H1 (cell line): ENCODE data around the gene FAM83G. TPM values are rescaled to one million over a fixed set of nuclear protein-coding genes. Genes with fewer than 3 reads are reported as not detected.

Experiments used
- BRCA1 ChIP-seq: IDR thresholded peaks from 2 replicates; pipeline ENCODE4 v1.6.1; 2012; ENCODE audit warnings: low read depth, low read length, improper control_type of control experiment
- GTF2F1 ChIP-seq: IDR thresholded peaks from 2 replicates; pipeline ENCODE4 v1.6.1; 2012; ENCODE audit warnings: low read depth, low read length, improper control_type of control experiment, borderline replicate concordance
- MAX ChIP-seq: IDR thresholded peaks from 2 replicates; pipeline ENCODE4 v1.6.1; 2012; ENCODE audit warnings: inconsistent platforms
- NANOG ChIP-seq: IDR thresholded peaks from 2 replicates; pipeline ENCODE4 v1.6.1; 2011; ENCODE audit warnings: low read length, low read depth, mild to moderate bottlenecking, inconsistent platforms; ENCODE audit not compliant: insufficient read depth, poor library complexity, severe bottlenecking
- RFX5 ChIP-seq: IDR thresholded peaks from 2 replicates; pipeline ENCODE4 v1.6.1; 2011; ENCODE audit warnings: low read depth, low read length, improper control_type of control experiment, borderline replicate concordance
- RXRA ChIP-seq: IDR thresholded peaks from 2 replicates; pipeline ENCODE4 v1.6.1; 2011; ENCODE audit warnings: low read depth, mild to moderate bottlenecking, low read length, moderate library complexity; ENCODE audit not compliant: insufficient read depth
- SP2 ChIP-seq: IDR thresholded peaks from 2 replicates; pipeline ENCODE4 v1.6.1; 2012; ENCODE audit warnings: mild to moderate bottlenecking, low read length, inconsistent platforms
- SUZ12 ChIP-seq: fragments of 200-600 bp; sonication (generic); IDR thresholded peaks from 2 replicates; pipeline ENCODE4 v1.6.1; 2012; ENCODE audit warnings: mild to moderate bottlenecking, inconsistent platforms, low read length, moderate library complexity, mixed read lengths
- TEAD4 ChIP-seq: IDR thresholded peaks from 2 replicates; pipeline ENCODE4 v1.6.1; 2012; ENCODE audit warnings: low read depth, low read length, inconsistent platforms, mixed read lengths
- polyA plus RNA-seq, 7 experiments: library from polyadenylated mRNA; depleted of rRNA in 3 of 7; stranded (reverse) in 5 of 7; unstranded in 2 of 7; fragments of >200 nt in 5 of 7; fragments of 200-250 nt in 2 of 7; gene quantifications; 1 replicate in 5 of 7; 2 replicates in 1 of 7; 4 replicates in 1 of 7; pipeline versions ENCODE4 v1.2.1 to v1.2.3, GENCODE V29; 2011 to 2013; ENCODE audit warnings: missing spikeins in 2 of 7, mixed read lengths in 2 of 7
- total RNA-seq: library from RNA; stranded (reverse); fragmentation: NEBNext Ultra II Directional; extraction: Animal tissue kit (Norgen Biotek cat#: 25700); gene quantifications from 2 replicates; pipeline ENCODE4 v1.2.1, GENCODE V29; 2021
- TF ChIP-seq, protein P1 (sequence below): fragments of 300-600 bp; sonication (generic); IDR thresholded peaks from 2 replicates; pipeline ENCODE4 v1.7.1; 2012; ENCODE audit warnings: low read length, moderate library complexity, mild to moderate bottlenecking, inconsistent platforms; ENCODE audit not compliant: insufficient replicate concordance
- TF ChIP-seq, protein P2 (sequence below): IDR thresholded peaks from 2 replicates; pipeline ENCODE4 v1.6.1; 2011; ENCODE audit warnings: low read length, improper control_type of control experiment

The FAM83G gene
- total and polyA plus RNA-seq, 2 of the 8 experiments (the other 6 are each of a cell fraction or from before 2014, with no cell fraction given) = 15.4 to 29.0 TPM

GRCh38 chr17:18944646-18945045, 59.9 kb downstream of the FAM83G start (continued):
- TF ChIP-seq, protein P1, sequence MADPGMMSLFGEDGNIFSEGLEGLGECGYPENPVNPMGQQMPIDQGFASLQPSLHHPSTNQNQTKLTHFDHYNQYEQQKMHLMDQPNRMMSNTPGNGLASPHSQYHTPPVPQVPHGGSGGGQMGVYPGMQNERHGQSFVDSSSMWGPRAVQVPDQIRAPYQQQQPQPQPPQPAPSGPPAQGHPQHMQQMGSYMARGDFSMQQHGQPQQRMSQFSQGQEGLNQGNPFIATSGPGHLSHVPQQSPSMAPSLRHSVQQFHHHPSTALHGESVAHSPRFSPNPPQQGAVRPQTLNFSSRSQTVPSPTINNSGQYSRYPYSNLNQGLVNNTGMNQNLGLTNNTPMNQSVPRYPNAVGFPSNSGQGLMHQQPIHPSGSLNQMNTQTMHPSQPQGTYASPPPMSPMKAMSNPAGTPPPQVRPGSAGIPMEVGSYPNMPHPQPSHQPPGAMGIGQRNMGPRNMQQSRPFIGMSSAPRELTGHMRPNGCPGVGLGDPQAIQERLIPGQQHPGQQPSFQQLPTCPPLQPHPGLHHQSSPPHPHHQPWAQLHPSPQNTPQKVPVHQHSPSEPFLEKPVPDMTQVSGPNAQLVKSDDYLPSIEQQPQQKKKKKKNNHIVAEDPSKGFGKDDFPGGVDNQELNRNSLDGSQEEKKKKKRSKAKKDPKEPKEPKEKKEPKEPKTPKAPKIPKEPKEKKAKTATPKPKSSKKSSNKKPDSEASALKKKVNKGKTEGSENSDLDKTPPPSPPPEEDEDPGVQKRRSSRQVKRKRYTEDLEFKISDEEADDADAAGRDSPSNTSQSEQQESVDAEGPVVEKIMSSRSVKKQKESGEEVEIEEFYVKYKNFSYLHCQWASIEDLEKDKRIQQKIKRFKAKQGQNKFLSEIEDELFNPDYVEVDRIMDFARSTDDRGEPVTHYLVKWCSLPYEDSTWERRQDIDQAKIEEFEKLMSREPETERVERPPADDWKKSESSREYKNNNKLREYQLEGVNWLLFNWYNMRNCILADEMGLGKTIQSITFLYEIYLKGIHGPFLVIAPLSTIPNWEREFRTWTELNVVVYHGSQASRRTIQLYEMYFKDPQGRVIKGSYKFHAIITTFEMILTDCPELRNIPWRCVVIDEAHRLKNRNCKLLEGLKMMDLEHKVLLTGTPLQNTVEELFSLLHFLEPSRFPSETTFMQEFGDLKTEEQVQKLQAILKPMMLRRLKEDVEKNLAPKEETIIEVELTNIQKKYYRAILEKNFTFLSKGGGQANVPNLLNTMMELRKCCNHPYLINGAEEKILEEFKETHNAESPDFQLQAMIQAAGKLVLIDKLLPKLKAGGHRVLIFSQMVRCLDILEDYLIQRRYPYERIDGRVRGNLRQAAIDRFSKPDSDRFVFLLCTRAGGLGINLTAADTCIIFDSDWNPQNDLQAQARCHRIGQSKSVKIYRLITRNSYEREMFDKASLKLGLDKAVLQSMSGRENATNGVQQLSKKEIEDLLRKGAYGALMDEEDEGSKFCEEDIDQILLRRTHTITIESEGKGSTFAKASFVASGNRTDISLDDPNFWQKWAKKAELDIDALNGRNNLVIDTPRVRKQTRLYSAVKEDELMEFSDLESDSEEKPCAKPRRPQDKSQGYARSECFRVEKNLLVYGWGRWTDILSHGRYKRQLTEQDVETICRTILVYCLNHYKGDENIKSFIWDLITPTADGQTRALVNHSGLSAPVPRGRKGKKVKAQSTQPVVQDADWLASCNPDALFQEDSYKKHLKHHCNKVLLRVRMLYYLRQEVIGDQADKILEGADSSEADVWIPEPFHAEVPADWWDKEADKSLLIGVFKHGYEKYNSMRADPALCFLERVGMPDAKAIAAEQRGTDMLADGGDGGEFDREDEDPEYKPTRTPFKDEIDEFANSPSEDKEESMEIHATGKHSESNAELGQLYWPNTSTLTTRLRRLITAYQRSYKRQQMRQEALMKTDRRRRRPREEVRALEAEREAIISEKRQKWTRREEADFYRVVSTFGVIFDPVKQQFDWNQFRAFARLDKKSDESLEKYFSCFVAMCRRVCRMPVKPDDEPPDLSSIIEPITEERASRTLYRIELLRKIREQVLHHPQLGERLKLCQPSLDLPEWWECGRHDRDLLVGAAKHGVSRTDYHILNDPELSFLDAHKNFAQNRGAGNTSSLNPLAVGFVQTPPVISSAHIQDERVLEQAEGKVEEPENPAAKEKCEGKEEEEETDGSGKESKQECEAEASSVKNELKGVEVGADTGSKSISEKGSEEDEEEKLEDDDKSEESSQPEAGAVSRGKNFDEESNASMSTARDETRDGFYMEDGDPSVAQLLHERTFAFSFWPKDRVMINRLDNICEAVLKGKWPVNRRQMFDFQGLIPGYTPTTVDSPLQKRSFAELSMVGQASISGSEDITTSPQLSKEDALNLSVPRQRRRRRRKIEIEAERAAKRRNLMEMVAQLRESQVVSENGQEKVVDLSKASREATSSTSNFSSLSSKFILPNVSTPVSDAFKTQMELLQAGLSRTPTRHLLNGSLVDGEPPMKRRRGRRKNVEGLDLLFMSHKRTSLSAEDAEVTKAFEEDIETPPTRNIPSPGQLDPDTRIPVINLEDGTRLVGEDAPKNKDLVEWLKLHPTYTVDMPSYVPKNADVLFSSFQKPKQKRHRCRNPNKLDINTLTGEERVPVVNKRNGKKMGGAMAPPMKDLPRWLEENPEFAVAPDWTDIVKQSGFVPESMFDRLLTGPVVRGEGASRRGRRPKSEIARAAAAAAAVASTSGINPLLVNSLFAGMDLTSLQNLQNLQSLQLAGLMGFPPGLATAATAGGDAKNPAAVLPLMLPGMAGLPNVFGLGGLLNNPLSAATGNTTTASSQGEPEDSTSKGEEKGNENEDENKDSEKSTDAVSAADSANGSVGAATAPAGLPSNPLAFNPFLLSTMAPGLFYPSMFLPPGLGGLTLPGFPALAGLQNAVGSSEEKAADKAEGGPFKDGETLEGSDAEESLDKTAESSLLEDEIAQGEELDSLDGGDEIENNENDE = no peak
- TF ChIP-seq BRCA1 = no peak
- no peak for TF ChIP-seq NANOG
- TF ChIP-seq RXRA = no peak
- no peak for TF ChIP-seq SP2
- TF ChIP-seq, protein P2, sequence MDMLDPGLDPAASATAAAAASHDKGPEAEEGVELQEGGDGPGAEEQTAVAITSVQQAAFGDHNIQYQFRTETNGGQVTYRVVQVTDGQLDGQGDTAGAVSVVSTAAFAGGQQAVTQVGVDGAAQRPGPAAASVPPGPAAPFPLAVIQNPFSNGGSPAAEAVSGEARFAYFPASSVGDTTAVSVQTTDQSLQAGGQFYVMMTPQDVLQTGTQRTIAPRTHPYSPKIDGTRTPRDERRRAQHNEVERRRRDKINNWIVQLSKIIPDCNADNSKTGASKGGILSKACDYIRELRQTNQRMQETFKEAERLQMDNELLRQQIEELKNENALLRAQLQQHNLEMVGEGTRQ = no peak
- TF ChIP-seq TEAD4 = no peak
- no peak for TF ChIP-seq RFX5
- no peak for TF ChIP-seq GTF2F1
- no peak for TF ChIP-seq SUZ12
- no peak for TF ChIP-seq MAX
